ENCODE results near the gene AHSA1.

AHSA1 gene

DNA sequence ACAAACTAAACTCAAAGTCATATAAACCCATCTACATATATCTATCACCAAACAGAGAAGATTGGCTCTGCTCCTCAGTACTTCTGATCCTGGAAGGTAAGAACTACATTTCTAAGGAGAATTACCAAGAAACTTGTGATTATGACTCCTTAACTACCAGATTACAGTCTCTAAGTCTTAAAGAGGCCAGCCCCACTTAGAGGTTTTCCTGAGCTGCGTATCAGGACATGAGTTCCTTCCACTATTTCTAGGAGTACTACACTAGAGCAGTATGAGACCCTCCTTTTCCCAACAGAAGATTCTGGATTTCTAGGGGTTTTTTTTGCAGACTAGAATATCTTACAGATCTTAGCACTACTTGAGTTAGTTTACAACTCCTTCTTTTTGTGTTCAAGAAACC, 34.5 kb upstream of the AHSA1 start, which contains the start of gene NOXRED1:
Gene NOXRED1 (minus strand): TSS at position 101 of the 400 bp plus-strand sequence. CDS start 634 bp downstream, outside the sequence.
- ChIA-PET POLR2A (no interaction called here), CTCF (no interaction called here)
- TF ChIP-seq SUZ12 (IDR thresholded peaks at IDR 0.05) (no peak), FOXA1 (IDR thresholded peaks at IDR 0.05) (no peak), CTBP1 (IDR thresholded peaks at IDR 0.05; ENCODE audit: borderline replicate concordance) (no peak), ELF4 (IDR thresholded peaks at IDR 0.05) (no peak)
- TF ChIP-seq, protein P1, sequence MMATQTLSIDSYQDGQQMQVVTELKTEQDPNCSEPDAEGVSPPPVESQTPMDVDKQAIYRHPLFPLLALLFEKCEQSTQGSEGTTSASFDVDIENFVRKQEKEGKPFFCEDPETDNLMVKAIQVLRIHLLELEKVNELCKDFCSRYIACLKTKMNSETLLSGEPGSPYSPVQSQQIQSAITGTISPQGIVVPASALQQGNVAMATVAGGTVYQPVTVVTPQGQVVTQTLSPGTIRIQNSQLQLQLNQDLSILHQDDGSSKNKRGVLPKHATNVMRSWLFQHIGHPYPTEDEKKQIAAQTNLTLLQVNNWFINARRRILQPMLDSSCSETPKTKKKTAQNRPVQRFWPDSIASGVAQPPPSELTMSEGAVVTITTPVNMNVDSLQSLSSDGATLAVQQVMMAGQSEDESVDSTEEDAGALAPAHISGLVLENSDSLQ (IDR thresholded peaks at IDR 0.05), result no peak
- no peak for DNase-seq (ENCODE audit: extremely low spot score)

DNA sequence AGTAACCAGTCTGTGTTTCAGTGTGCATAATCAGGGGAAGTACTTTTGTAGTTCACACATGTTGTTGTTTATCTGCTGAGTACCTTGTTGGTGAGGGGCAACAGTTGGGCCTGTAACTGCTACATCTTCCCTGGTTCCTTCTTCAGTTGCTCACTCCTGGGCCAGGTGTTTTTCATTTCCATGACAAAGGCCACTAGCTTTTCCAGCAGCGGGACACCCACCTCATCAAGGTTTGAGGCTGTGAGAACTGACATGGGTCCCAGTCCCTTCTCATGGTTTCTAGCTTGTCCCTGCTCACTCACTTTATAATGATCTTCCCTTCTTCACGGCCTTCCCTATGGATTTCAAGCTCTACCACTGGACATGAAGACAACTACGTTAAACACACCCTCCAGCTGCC, 33.0 kb upstream of the AHSA1 start:
- POLR2A ChIA-PET, result no interaction called here
- CTCF ChIA-PET, result no interaction called here
- DNase-seq (ENCODE audit: extremely low spot score), result no peak
- TF ChIP-seq FOXM1 (IDR thresholded peaks at IDR 0.05; ENCODE audit: borderline replicate concordance) (no peak), SP1 (IDR thresholded peaks at IDR 0.05) (no peak), ELF4 (IDR thresholded peaks at IDR 0.05) (no peak), FOXA1 (IDR thresholded peaks at IDR 0.05) (no peak), FOXK2 (IDR thresholded peaks at IDR 0.05) (no peak), ARNT (IDR thresholded peaks at IDR 0.05) (no peak), HDGF (IDR thresholded peaks at IDR 0.05; ENCODE audit: borderline replicate concordance) (no peak), L3MBTL2 (conservative IDR thresholded peaks at IDR 0.05) (no peak), BHLHE40 (IDR thresholded peaks at IDR 0.05; ENCODE audit: borderline replicate concordance) (no peak), CTBP1 (IDR thresholded peaks at IDR 0.05; ENCODE audit: borderline replicate concordance) (no peak), TARDBP (IDR thresholded peaks at IDR 0.05) (no peak), LEF1 (IDR thresholded peaks at IDR 0.05; ENCODE audit: borderline replicate concordance) (no peak), ZNF384 (IDR thresholded peaks at IDR 0.05) (no peak), SUZ12 (IDR thresholded peaks at IDR 0.05) (no peak), NFRKB (IDR thresholded peaks at IDR 0.05) (no peak)
- TF ChIP-seq, protein P1 (IDR thresholded peaks at IDR 0.05), result no peak

DNA sequence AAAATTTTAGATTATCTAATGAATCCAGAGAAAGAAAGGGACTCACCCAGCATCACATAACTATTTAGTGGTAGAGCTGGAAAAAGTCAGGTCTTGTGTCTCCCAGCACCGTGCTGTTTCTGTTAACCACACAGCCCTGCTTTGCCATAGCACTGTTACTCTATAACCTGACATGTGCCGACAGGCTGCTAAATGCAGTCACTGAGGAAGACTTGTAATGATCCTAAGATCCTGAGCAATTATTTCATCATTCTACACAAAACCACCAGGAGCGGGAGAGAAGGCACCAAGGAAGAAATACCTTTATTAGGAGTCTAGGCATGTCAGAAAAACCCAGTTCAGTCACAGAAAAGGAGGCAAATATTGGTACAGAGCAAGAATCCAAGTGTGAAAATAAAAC, 31.5 kb upstream of the AHSA1 start:
- TF ChIP-seq CTBP1 (IDR thresholded peaks at IDR 0.05; ENCODE audit: borderline replicate concordance), result no peak
- TF ChIP-seq HDGF (IDR thresholded peaks at IDR 0.05; ENCODE audit: borderline replicate concordance), result no peak
- no peak for TF ChIP-seq BHLHE40 (IDR thresholded peaks at IDR 0.05; ENCODE audit: borderline replicate concordance)
- TF ChIP-seq ARNT (IDR thresholded peaks at IDR 0.05), result no peak
- TF ChIP-seq FOXA1 (IDR thresholded peaks at IDR 0.05), result no peak
- TF ChIP-seq, protein P1 (IDR thresholded peaks at IDR 0.05), result no peak
- TF ChIP-seq L3MBTL2 (conservative IDR thresholded peaks at IDR 0.05), result no peak
- no peak for TF ChIP-seq FOXM1 (IDR thresholded peaks at IDR 0.05; ENCODE audit: borderline replicate concordance)
- TF ChIP-seq TARDBP (IDR thresholded peaks at IDR 0.05), result no peak
- no peak for TF ChIP-seq ELF4 (IDR thresholded peaks at IDR 0.05)
- no peak for TF ChIP-seq ZNF384 (IDR thresholded peaks at IDR 0.05)
- no peak for TF ChIP-seq LEF1 (IDR thresholded peaks at IDR 0.05; ENCODE audit: borderline replicate concordance)
- TF ChIP-seq NFRKB (IDR thresholded peaks at IDR 0.05), result no peak
- no peak for TF ChIP-seq SUZ12 (IDR thresholded peaks at IDR 0.05)
- no peak for TF ChIP-seq SP1 (IDR thresholded peaks at IDR 0.05)
- TF ChIP-seq FOXK2 (IDR thresholded peaks at IDR 0.05), result no peak
- CTCF ChIA-PET, result no interaction called here
- DNase-seq (ENCODE audit: extremely low spot score), result no peak
- POLR2A ChIA-PET, result no interaction called here

DNA sequence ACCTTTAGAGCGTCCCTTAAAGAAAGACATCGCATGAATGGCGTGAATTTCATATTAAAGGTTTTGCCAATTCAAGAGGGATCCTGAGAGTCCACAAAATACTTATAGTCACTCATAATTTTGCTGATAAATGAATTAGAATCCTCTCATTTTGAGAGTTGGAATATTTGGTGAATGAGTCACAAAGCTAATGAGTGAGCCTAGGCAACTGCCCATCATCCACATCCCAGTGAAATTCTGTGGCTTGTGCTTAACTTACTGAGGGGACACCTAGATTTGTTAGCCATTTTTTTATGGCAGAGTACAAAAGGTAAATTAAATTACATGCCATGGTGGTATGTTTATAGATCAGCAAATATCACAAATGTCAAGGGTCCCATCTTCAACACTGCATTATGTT, 21.9 kb upstream of the AHSA1 start:
- POLR2A ChIA-PET, result no interaction called here
- CTCF ChIA-PET, result no interaction called here
- no peak for DNase-seq (ENCODE audit: extremely low spot score)
- TF ChIP-seq FOXA1 (IDR thresholded peaks at IDR 0.05), result no peak
- TF ChIP-seq ELF4 (IDR thresholded peaks at IDR 0.05), result no peak
- TF ChIP-seq SUZ12 (IDR thresholded peaks at IDR 0.05), result no peak
- no peak for TF ChIP-seq TARDBP (IDR thresholded peaks at IDR 0.05)
- no peak for TF ChIP-seq LEF1 (IDR thresholded peaks at IDR 0.05; ENCODE audit: borderline replicate concordance)
- no peak for TF ChIP-seq BHLHE40 (IDR thresholded peaks at IDR 0.05; ENCODE audit: borderline replicate concordance)
- TF ChIP-seq FOXM1 (IDR thresholded peaks at IDR 0.05; ENCODE audit: borderline replicate concordance), result no peak
- no peak for TF ChIP-seq L3MBTL2 (conservative IDR thresholded peaks at IDR 0.05)

DNA sequence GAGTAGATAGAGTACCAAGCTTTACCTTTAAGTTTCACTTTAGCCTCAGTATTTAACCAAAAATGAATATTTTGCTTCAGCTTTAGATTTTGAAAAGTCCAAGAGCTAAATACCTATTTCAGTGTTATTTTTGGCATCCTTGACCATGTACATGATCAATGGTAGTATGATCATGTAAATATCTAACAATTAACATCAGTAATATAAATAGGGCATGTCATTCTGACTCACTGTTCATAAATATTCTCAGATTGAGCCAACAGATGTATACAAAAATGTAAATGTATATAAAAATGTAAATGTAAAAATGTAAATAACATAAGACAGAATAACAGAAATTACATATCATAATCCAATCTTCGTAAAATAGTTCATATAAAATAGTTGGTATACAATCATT, 19.3 kb upstream of the AHSA1 start:
- DNase-seq (ENCODE audit: extremely low spot score), result no peak
- POLR2A ChIA-PET, result interaction anchor here (2.1 kb wide), 1 partner anchor 19 kb away, joined by 6 read pairs; the partner anchor contains the start of genes AHSA1 and VIPAS39
- TF ChIP-seq SUZ12 (IDR thresholded peaks at IDR 0.05) (no peak), NFRKB (IDR thresholded peaks at IDR 0.05) (no peak), BHLHE40 (IDR thresholded peaks at IDR 0.05; ENCODE audit: borderline replicate concordance) (no peak), FOXA1 (IDR thresholded peaks at IDR 0.05) (no peak), FOXK2 (IDR thresholded peaks at IDR 0.05) (no peak), HDGF (IDR thresholded peaks at IDR 0.05; ENCODE audit: borderline replicate concordance) (no peak), ARNT (IDR thresholded peaks at IDR 0.05) (no peak), SP1 (IDR thresholded peaks at IDR 0.05) (no peak), FOXM1 (IDR thresholded peaks at IDR 0.05; ENCODE audit: borderline replicate concordance) (no peak), L3MBTL2 (conservative IDR thresholded peaks at IDR 0.05) (no peak), CTBP1 (IDR thresholded peaks at IDR 0.05; ENCODE audit: borderline replicate concordance) (no peak), LEF1 (IDR thresholded peaks at IDR 0.05; ENCODE audit: borderline replicate concordance) (no peak), TARDBP (IDR thresholded peaks at IDR 0.05) (no peak), ZNF384 (IDR thresholded peaks at IDR 0.05) (no peak), ELF4 (IDR thresholded peaks at IDR 0.05) (no peak)
- TF ChIP-seq, protein P1 (IDR thresholded peaks at IDR 0.05), result no peak
- CTCF ChIA-PET, result no interaction called here

DNA sequence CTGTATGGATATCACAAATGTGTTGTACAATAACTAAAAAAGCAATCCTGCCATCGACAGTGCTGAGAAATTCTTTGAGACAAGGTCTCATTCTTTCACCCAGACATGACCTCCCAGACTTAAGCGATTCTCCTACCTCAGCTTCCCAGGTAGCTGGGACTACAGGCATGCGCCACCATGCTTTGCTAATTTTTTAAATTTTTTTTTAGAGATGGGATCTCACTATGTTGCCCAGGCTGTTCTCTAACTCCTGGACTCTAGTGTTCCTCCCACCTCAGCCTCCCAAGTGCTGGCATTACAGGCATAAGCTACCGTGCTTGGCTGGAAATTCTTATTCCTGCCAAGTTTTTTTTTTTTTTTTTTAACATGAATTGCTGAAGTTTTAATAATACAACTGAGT, 18.0 kb upstream of the AHSA1 start:
- ChIA-PET CTCF (no interaction called here), POLR2A (no interaction called here)
- no peak for DNase-seq (ENCODE audit: extremely low spot score)
- TF ChIP-seq FOXM1 (IDR thresholded peaks at IDR 0.05; ENCODE audit: borderline replicate concordance) (no peak), FOXA1 (IDR thresholded peaks at IDR 0.05) (no peak), FOXK2 (IDR thresholded peaks at IDR 0.05) (no peak), ARNT (IDR thresholded peaks at IDR 0.05) (no peak), NFRKB (IDR thresholded peaks at IDR 0.05) (no peak), HDGF (IDR thresholded peaks at IDR 0.05; ENCODE audit: borderline replicate concordance) (no peak), CTBP1 (IDR thresholded peaks at IDR 0.05; ENCODE audit: borderline replicate concordance) (no peak), ELF4 (IDR thresholded peaks at IDR 0.05) (no peak), SUZ12 (IDR thresholded peaks at IDR 0.05) (no peak), LEF1 (IDR thresholded peaks at IDR 0.05; ENCODE audit: borderline replicate concordance) (no peak), ZNF384 (IDR thresholded peaks at IDR 0.05) (no peak)
